B cell (primary cell): Measurements from ENCODE around the gene DPH6. TPM values are rescaled to one million over a fixed set of nuclear protein-coding genes. Genes with fewer than 3 reads are reported as not detected.
"Not testable (repeated sequence)": the region's sequence is repeated elsewhere in the genome, so short reads cannot be mapped to it uniquely, and the experiment has no call there.

ENCODE experiments used
- ATAC-seq: fragments of 200-7000 bp; cut with Tn5 transposase; one replicate; pipeline ENCODE4 v1.10.0; 2021; ENCODE audit warnings: low read depth, mild to moderate bottlenecking, moderate number of reproducible peaks, moderate library complexity
- CTCF ChIA-PET: fragments of 350-600 bp; sonication (Branson Sonifier 250); formaldehyde crosslinking; loops from one replicate; lab custom pipeline; 2021; ENCODE audit warnings: antibody characterized with exemption, inconsistent platforms; lab: Charles Lee
- POLR2A ChIA-PET: fragments of 350-600 bp; sonication (Branson Sonifier 250); formaldehyde crosslinking; loops from one replicate; lab custom pipeline; 2021; ENCODE audit warnings: antibody characterized with exemption; lab: Charles Lee
- DNase-seq: peaks from one replicate; pipeline ENCODE4 v3.0.0; 2013
- H2AFZ ChIP-seq: 2 replicates; pipeline ENCODE4 v1.6.1; 2012; ENCODE audit warnings: mild to moderate bottlenecking, low read depth, low read length; ENCODE audit not compliant: insufficient read depth, poor library complexity, severe bottlenecking
- H3K27ac ChIP-seq, 2 donors: 1 replicate in 1 of 2; 2 replicates in 1 of 2; pipeline ENCODE4 v1.5.1; 2012 to 2013; ENCODE audit warnings: low read length in 2 of 2, mild to moderate bottlenecking in 2 of 2, moderate library complexity in 1 of 2
- H3K27me3 ChIP-seq, 4 experiments: fragments of 200-600 bp in 1 of 4; sonication (generic) in 1 of 4; replicated peaks in 1 of 4; 1 replicate in 2 of 4; 2 replicates in 2 of 4; pipeline versions ENCODE4 v1.6.1 to v1.7.0; 2013 to 2016; ENCODE audit warnings: low read length in 3 of 4, mild to moderate bottlenecking in 2 of 4, mixed read lengths in 1 of 4, moderate library complexity in 1 of 4; ENCODE audit not compliant: insufficient read depth in 4 of 4, control insufficient read depth in 3 of 4; ENCODE audit errors: control extremely low read depth in 1 of 4
- H3K36me3 ChIP-seq, 2 experiments: replicated peaks in 1 of 2; 1 replicate in 1 of 2; 2 replicates in 1 of 2; pipeline versions ENCODE4 v1.6.1 to v1.7.1; 2013; ENCODE audit warnings: low read length in 1 of 2; ENCODE audit not compliant: insufficient read depth in 2 of 2, control insufficient read depth in 1 of 2; ENCODE audit errors: control extremely low read depth in 1 of 2, extremely low read depth in 1 of 2
- H3K4me1 ChIP-seq, 2 donors: fragments of 200-600 bp in 1 of 2; sonication (generic) in 1 of 2; 1 replicate in 1 of 2; 2 replicates in 1 of 2; pipeline versions ENCODE4 v1.5.1 to v1.6.1; 2013 to 2017; ENCODE audit warnings: low read length in 2 of 2; ENCODE audit not compliant: control insufficient read depth in 2 of 2, insufficient read depth in 2 of 2
- H3K4me2 ChIP-seq: replicated peaks from 2 replicates; pipeline ENCODE3; 2012; ENCODE audit warnings: mild to moderate bottlenecking, low read depth, low read length; ENCODE audit not compliant: poor library complexity, severe bottlenecking
- H3K4me3 ChIP-seq, 5 experiments: fragments of 200-600 bp in 1 of 5; sonication (generic) in 1 of 5; 1 replicate in 3 of 5; 2 replicates in 2 of 5; pipeline versions ENCODE4 v1.5.1 to v1.7.0; 2011 to 2016; ENCODE audit warnings: low read length in 4 of 5, mild to moderate bottlenecking in 4 of 5, low read depth in 2 of 5, control low read depth in 1 of 5, moderate library complexity in 1 of 5; ENCODE audit not compliant: insufficient read depth in 1 of 5; ENCODE audit errors: control extremely low read depth in 1 of 5, extremely low read depth in 1 of 5
- H3K79me2 ChIP-seq: fragments of 200-600 bp; sonication (generic); one replicate; pipeline ENCODE4 v1.6.0; 2016; ENCODE audit warnings: low read length; ENCODE audit not compliant: control insufficient read depth, insufficient read depth
- H3K9ac ChIP-seq: fragments of 200-600 bp; sonication (generic); 2 replicates; pipeline ENCODE4 v1.6.1; 2017; ENCODE audit warnings: mild to moderate bottlenecking, low read length, moderate library complexity
- H3K9me3 ChIP-seq, 3 donors: one replicate each; pipeline versions ENCODE4 v1.6.1 to v1.7.1; 2013; ENCODE audit warnings: low read length in 2 of 3; ENCODE audit not compliant: control insufficient read depth in 2 of 3, insufficient read depth in 1 of 3; ENCODE audit errors: control extremely low read depth in 1 of 3
- H4K20me1 ChIP-seq: 2 replicates; pipeline ENCODE4 v1.6.0; 2012; ENCODE audit warnings: mild to moderate bottlenecking, low read length; ENCODE audit not compliant: insufficient read depth, control insufficient read depth, poor library complexity, severe bottlenecking
- H3K27ac Mint-ChIP-seq: one replicate; pipeline ENCODE4 v1.8.0; 2021; ENCODE audit warnings: mixed read lengths
- H3K27me3 Mint-ChIP-seq: one replicate; pipeline ENCODE4 v1.8.0; 2021; ENCODE audit warnings: mixed read lengths
- H3K4me1 Mint-ChIP-seq: one replicate; pipeline ENCODE4 v1.8.0; 2021; ENCODE audit warnings: mixed read lengths
- H3K4me3 Mint-ChIP-seq: one replicate; pipeline ENCODE4 v1.8.0; 2021; ENCODE audit warnings: mixed read lengths
- H3K9me3 Mint-ChIP-seq: one replicate; pipeline ENCODE4 v1.8.0; 2022; ENCODE audit warnings: mixed read lengths; ENCODE audit not compliant: insufficient read depth
- CTCF ChIP-seq: fragments of 200-600 bp; IDR thresholded peaks from one replicate; pipeline ENCODE4 v1.8.0; 2022; ENCODE audit warnings: antibody characterized with exemption, mild to moderate bottlenecking
- EZH2 ChIP-seq: IDR thresholded peaks from 2 replicates; pipeline ENCODE4 v1.6.1; 2012; ENCODE audit warnings: borderline replicate concordance, low read depth, mild to moderate bottlenecking, moderate library complexity, low read length; ENCODE audit not compliant: insufficient read depth, poor library complexity, severe bottlenecking
- WGBS: methylation state at CpG from one replicate; pipeline ENCODE4 v1.1.5; 2013; ENCODE audit warnings: missing lambda C conversion rate; ENCODE audit not compliant: insufficient coverage; 5-methylcytosine and 5-hydroxymethylcytosine counted together
- intact Hi-C: fragments of 100-400 bp; cut with micrococcal nuclease; formaldehyde crosslinking; loops from one replicate; pipeline ENCODE4 v1.10.0; 2022
- polyA plus RNA-seq: library from polyadenylated mRNA; depleted of rRNA; stranded (reverse); fragments of >200 nt; gene quantifications from 2 replicates; pipeline ENCODE4 v1.2.3, GENCODE V29; 2012
- total RNA-seq, 2 donors: library from RNA; stranded (reverse); fragments of 120-200 nt in 1 of 2; gene quantifications; 1 replicate in 1 of 2; 2 replicates in 1 of 2; pipeline versions ENCODE4 v1.2.3 to v1.2.4, GENCODE V29; 2013 to 2022

The DPH6 gene
- total and polyA plus RNA-seq, 2 donors (not counting 1 experiment from before 2014, with no cell fraction given), result 5.4 to 13.3 TPM

GRCh38 chr15:35443376-35443775, 102.6 kb downstream of the DPH6 start:
- no peak overlapping the region for H3K4me2 ChIP-seq

GRCh38 chr15:35442742-35443141, 103.2 kb downstream of the DPH6 start:
- TF ChIP-seq EZH2, result no peak
- TF ChIP-seq CTCF, result no peak
- no peak overlapping the region for H3K27ac ChIP-seq
- peaks cover 0 to 2% of the 10 kb centered on the region in 2 experiments for H3K36me3 ChIP-seq
- no peak overlapping the region for H2AFZ ChIP-seq
- Mint-ChIP-seq H3K4me3 (no peak overlapping the region), H3K27ac (no peak overlapping the region), H3K9me3 (no peaks in the 10 kb centered on the region), H3K4me1 (no peaks in the 10 kb centered on the region), H3K27me3 (no peaks in the 10 kb centered on the region)
- H3K27me3 ChIP-seq, result no peaks in the 10 kb centered on the region
- no peaks in the 10 kb centered on the region for H3K79me2 ChIP-seq
- H3K4me1 ChIP-seq, result no peaks in the 10 kb centered on the region
- ChIA-PET POLR2A (no interaction called here), CTCF (interaction anchor here (1.0 to 4.1 kb wide), 3 partner anchors 10 to 363 kb away, joined by 3 to 23 read pairs (median 5); no protein-coding TSS in a partner anchor)
- WGBS, result no CpG with 5 or more reads among the region's 1 CpG
- H4K20me1 ChIP-seq, result no peaks in the 10 kb centered on the region
- no peaks in the 10 kb centered on the region for H3K9me3 ChIP-seq
- no peak overlapping the region for H3K4me2 ChIP-seq
- intact Hi-C loops, result no loop called here
- no peak for DNase-seq
- no peak for ATAC-seq
- no peak overlapping the region for H3K9ac ChIP-seq
- H3K4me3 ChIP-seq, result no peak overlapping the region

More at GRCh38 chr15:35443376-35443775, 102.6 kb downstream of the DPH6 start:
- Mint-ChIP-seq H3K9me3 (no peaks in the 10 kb centered on the region), H3K27me3 (no peaks in the 10 kb centered on the region), H3K4me3 (no peak overlapping the region), H3K27ac (no peak overlapping the region), H3K4me1 (no peaks in the 10 kb centered on the region)
- Histone ChIP-seq H3K4me1 (no peaks in the 10 kb centered on the region), H2AFZ (no peak overlapping the region), H4K20me1 (no peaks in the 10 kb centered on the region), H3K4me3 (no peak overlapping the region), H3K79me2 (no peaks in the 10 kb centered on the region), H3K27ac (no peak overlapping the region), H3K36me3 (peaks cover 0 to 2% of the 10 kb centered on the region in 2 experiments), H3K27me3 (no peaks in the 10 kb centered on the region), H3K9me3 (no peaks in the 10 kb centered on the region), H3K9ac (no peak overlapping the region)
- ChIA-PET POLR2A (no interaction called here), CTCF (interaction anchor here (1.0 to 4.1 kb wide), 9 partner anchors 10 to 364 kb away, joined by 3 to 23 read pairs (median 6); no protein-coding TSS in a partner anchor)
- TF ChIP-seq CTCF, result no peak
- no peak for TF ChIP-seq EZH2
- ATAC-seq (no peak), DNase-seq (no peak)
- intact Hi-C loops, result no loop called here

- H3K4me1 Mint-ChIP-seq, H3K4me3 ChIP-seq, H4K20me1 ChIP-seq, H3K36me3 ChIP-seq, CTCF ChIA-PET, POLR2A ChIA-PET, H3K27ac ChIP-seq, H3K9me3 ChIP-seq, intact Hi-C loops, H3K79me2 ChIP-seq, DNase-seq, H3K27me3 ChIP-seq, H3K9ac ChIP-seq, ATAC-seq, H3K9me3 Mint-ChIP-seq, H3K4me3 Mint-ChIP-seq, H3K4me2 ChIP-seq, H3K27me3 Mint-ChIP-seq, H3K27ac Mint-ChIP-seq, H2AFZ ChIP-seq, H3K4me1 ChIP-seq: not testable (repeated sequence)
- no CpG with 5 or more reads among the region's 4 CpGs for WGBS
Observed at GRCh38 chr15:35441279-35441678, 104.7 kb downstream of the DPH6 start.
